ENCODE measurements around the gene NSL1. TPM values are rescaled to one million over a fixed set of nuclear protein-coding genes. Genes with fewer than 3 reads are reported as not detected.
A peak's percentile ranks its signal among the peaks of the same experiment; 100 is the strongest.
"Not testable (repeated sequence)": the region's sequence is repeated elsewhere in the genome, so short reads cannot be mapped to it uniquely, and the experiment has no call there.

NSL1 gene
- total RNA-seq (2014; rRNA removed; shearing (Covaris generic)) = 34.7 and 42.5 TPM in 2 replicates
- 29.3 and 30.0 TPM in 2 replicates for polyA plus RNA-seq (2015; cell fraction: cytosol; rRNA removed)
- 7.5 and 11.2 TPM in 2 replicates for polyA plus RNA-seq (2015; cell fraction: nucleus; rRNA removed)

GRCh38 chr1:212791676-212792395, at the start of gene NSL1, which contains the start of gene TATDN3:
NSL1 (minus strand) TSS chr1:212791777; CDS start chr1:212791763, 14 bp downstream.
TATDN3 (plus strand) TSS chr1:212791894; CDS start chr1:212791922, 28 bp downstream.
- DNase-seq (ENCODE audit: low read depth, low spot score) = peak; percentile 92
- in situ Hi-C loops (cut with HindIII; ENCODE audit: low pct_unique_long_range_greater_than_20kb, low sequenced_read_pairs) = no loop called here

GRCh38 chr1:212838145-212838544, 46.6 kb upstream of the NSL1 start:
- in situ Hi-C loops (cut with HindIII; ENCODE audit: low pct_unique_long_range_greater_than_20kb, low sequenced_read_pairs) = no loop called here
- no peak for DNase-seq (ENCODE audit: low read depth, low spot score)

GRCh38 chr1:212833211-212834207, 41.9 kb upstream of the NSL1 start:
- DNase-seq (ENCODE audit: low read depth, low spot score); in situ Hi-C loops (cut with HindIII; ENCODE audit: low pct_unique_long_range_greater_than_20kb, low sequenced_read_pairs): not testable (repeated sequence)

- in situ Hi-C loops (cut with HindIII; ENCODE audit: low pct_unique_long_range_greater_than_20kb, low sequenced_read_pairs) = no loop called here
- no peak for DNase-seq (ENCODE audit: low read depth, low spot score)
These were observed 36.8 kb upstream of the NSL1 start for GRCh38 chr1:212828395-212828794.

- no peak for DNase-seq (ENCODE audit: low read depth, low spot score)
- in situ Hi-C loops (cut with HindIII; ENCODE audit: low pct_unique_long_range_greater_than_20kb, low sequenced_read_pairs) = no loop called here
These were observed 36.3 kb upstream of the NSL1 start for GRCh38 chr1:212827831-212828278.

GRCh38 chr1:212827171-212827776, 35.7 kb upstream of the NSL1 start:
- in situ Hi-C loops (cut with HindIII; ENCODE audit: low pct_unique_long_range_greater_than_20kb, low sequenced_read_pairs) = no loop called here

GRCh38 chr1:212825798-212826452, 34.3 kb upstream of the NSL1 start:
- in situ Hi-C loops (cut with HindIII; ENCODE audit: low pct_unique_long_range_greater_than_20kb, low sequenced_read_pairs) = no loop called here
- no peak for DNase-seq (ENCODE audit: low read depth, low spot score)

More at GRCh38 chr1:212827171-212827776, 35.7 kb upstream of the NSL1 start:
- no peak for DNase-seq (ENCODE audit: low read depth, low spot score)

- in situ Hi-C loops (cut with HindIII; ENCODE audit: low pct_unique_long_range_greater_than_20kb, low sequenced_read_pairs) = no loop called here
- DNase-seq (ENCODE audit: low read depth, low spot score) = no peak
These were observed 32.6 kb upstream of the NSL1 start for GRCh38 chr1:212824201-212824600.

- in situ Hi-C loops (cut with HindIII; ENCODE audit: low pct_unique_long_range_greater_than_20kb, low sequenced_read_pairs) = no loop called here
- peak; percentile 52 for DNase-seq (ENCODE audit: low read depth, low spot score)
These were observed 31.4 kb upstream of the NSL1 start for GRCh38 chr1:212822956-212823355.

GRCh38 chr1:212820969-212821368, 29.4 kb upstream of the NSL1 start:
- no peak for DNase-seq (ENCODE audit: low read depth, low spot score)
- in situ Hi-C loops (cut with HindIII; ENCODE audit: low pct_unique_long_range_greater_than_20kb, low sequenced_read_pairs) = no loop called here

GRCh38 chr1:212819726-212820125, 28.1 kb upstream of the NSL1 start:
- in situ Hi-C loops (cut with HindIII; ENCODE audit: low pct_unique_long_range_greater_than_20kb, low sequenced_read_pairs) = no loop called here
- no peak for DNase-seq (ENCODE audit: low read depth, low spot score)

- in situ Hi-C loops (cut with HindIII; ENCODE audit: low pct_unique_long_range_greater_than_20kb, low sequenced_read_pairs) = no loop called here
- DNase-seq (ENCODE audit: low read depth, low spot score) = no peak
These were observed 25.1 kb upstream of the NSL1 start for GRCh38 chr1:212816567-212817278.

- peak; percentile 64 for DNase-seq (ENCODE audit: low read depth, low spot score)
- in situ Hi-C loops (cut with HindIII; ENCODE audit: low pct_unique_long_range_greater_than_20kb, low sequenced_read_pairs) = no loop called here
These were observed 23.2 kb upstream of the NSL1 start for GRCh38 chr1:212814537-212815334.

- no peak for DNase-seq (ENCODE audit: low read depth, low spot score)
- in situ Hi-C loops (cut with HindIII; ENCODE audit: low pct_unique_long_range_greater_than_20kb, low sequenced_read_pairs) = no loop called here
These were observed 14.2 kb upstream of the NSL1 start for GRCh38 chr1:212805767-212806166.

GRCh38 chr1:212797681-212798080, 6.1 kb upstream of the NSL1 start:
- no peak for DNase-seq (ENCODE audit: low read depth, low spot score)
- in situ Hi-C loops (cut with HindIII; ENCODE audit: low pct_unique_long_range_greater_than_20kb, low sequenced_read_pairs) = no loop called here

GRCh38 chr1:212794561-212795014, 3.0 kb upstream of the NSL1 start:
- peak; percentile 86 for DNase-seq (ENCODE audit: low read depth, low spot score)
- in situ Hi-C loops (cut with HindIII; ENCODE audit: low pct_unique_long_range_greater_than_20kb, low sequenced_read_pairs) = no loop called here

Data from SK-MEL-5 (cell line).